Stimulated activated CD4-positive, alpha-beta T cell treated with anti-CD3 and anti-CD28 coated beads, Interleukin-12 subunit alpha, Interleukin-12 subunit beta, amount 100 ng/mL, for 4 hours (primary cell): Measurements from ENCODE around the gene CPM.
A peak's percentile ranks its signal among the peaks of the same experiment; 100 is the strongest.

Experiments used
- DNase-seq: peaks from one replicate; pipeline ENCODE4 v3.0.0-alpha.2; 2020

The CPM gene

DNA sequence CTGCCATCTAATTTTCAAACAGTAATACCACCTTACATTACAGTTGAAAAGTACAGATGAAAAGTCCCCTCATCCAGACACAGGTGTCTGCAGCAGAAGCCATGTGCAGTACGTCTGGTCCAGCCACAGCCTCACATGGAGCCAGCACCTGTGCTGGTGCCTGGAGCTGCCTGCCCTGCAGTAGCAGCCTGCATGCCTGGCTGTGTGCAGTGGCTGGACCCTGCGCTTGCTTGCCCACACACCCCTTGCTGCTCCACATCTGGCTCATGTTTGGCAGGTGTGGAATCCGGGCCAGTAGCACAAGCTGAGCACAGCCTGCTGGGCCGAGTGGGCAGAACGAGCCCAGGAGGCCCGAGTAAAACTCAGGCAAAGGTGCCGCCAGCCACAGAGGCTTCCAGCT lies 21.8 kb upstream of the CPM start:
- no peak for DNase-seq

- DNase-seq, result no peak
Measured at GRCh38 chr12:68953536-68953935, 20.6 kb upstream of the CPM start.

- no peak for DNase-seq
Measured at GRCh38 chr12:68951652-68952051, 18.7 kb upstream of the CPM start.

DNA sequence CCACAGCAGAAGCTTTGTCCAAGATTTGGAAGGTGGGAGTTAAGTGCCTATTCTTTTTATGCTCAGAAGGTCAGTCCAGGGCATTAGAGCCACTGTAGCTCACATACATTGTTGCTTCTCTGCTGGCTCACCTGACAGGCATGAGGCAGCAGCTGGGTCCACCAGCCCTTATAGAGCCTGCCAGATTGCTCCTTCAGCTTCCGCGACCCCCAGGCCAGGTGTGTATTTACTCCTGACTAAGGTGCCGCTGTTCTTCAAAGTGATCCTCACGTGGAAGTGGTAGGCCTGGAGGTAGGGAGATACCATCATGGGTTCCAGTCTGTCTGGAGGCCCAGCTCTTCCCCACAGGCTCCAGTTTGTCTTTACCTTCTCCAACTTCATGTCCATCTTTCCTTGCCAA lies 17.5 kb upstream of the CPM start:
- no peak for DNase-seq

GRCh38 chr12:68945255-68945654 lies 12.3 kb upstream of the CPM start:
- no peak for DNase-seq

DNA sequence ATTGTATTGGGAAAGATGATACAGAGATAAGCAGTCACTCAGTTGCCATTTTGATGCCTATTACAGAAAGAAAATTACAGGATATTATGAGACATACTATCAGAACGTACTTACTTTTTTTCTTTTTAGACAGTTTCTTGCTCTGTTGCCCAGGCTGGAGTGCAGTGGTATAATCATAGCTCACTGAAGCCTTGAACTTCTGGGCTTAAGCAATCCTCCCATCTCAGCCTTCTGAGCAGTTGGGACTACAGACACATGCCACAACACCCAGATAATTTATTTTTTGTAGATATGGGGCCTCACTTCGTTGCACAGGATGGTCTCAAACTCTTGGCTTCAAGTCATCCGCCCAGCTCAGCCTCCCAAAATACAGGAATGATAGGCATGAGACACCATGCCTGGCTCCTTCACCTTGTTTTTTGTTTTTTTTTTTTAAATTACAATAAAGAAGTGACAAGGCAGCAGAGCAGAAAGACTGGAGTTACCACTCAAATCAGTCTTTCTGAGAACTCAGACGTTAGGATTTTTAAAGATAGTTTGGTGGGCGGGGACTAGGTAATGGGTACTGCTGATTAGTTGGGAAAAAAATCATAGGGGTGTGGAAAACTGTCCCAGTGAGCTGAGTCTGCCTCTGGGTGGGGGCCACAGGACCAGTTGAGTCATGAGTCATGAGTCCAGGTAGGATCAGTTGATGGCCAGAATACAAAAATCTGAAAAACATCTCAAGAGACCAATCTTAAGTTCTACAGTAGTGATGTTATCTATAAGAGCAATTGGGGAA lies 11.5 kb upstream of the CPM start:
- DNase-seq, result no peak

- DNase-seq, result no peak
Measured at GRCh38 chr12:68943848-68944247, 10.9 kb upstream of the CPM start.

- DNase-seq, result no peak
Measured at GRCh38 chr12:68940731-68941130, 7.8 kb upstream of the CPM start.

GRCh38 chr12:68939505-68939904 lies 6.5 kb upstream of the CPM start:
- no peak for DNase-seq

GRCh38 chr12:68934392-68934791 lies 1.4 kb upstream of the CPM start:
- DNase-seq, result no peak

GRCh38 chr12:68932128-68932960 lies 627 bp downstream of the CPM start:
- DNase-seq, result peak; percentile 15

GRCh38 chr12:68930178-68930577 lies 2.8 kb downstream of the CPM start:
- no peak for DNase-seq

- no peak for DNase-seq
Measured at GRCh38 chr12:68924546-68924945, 8.4 kb downstream of the CPM start.

GRCh38 chr12:68919581-68920239 lies 13.3 kb downstream of the CPM start:
- peak; percentile 11 for DNase-seq

DNA sequence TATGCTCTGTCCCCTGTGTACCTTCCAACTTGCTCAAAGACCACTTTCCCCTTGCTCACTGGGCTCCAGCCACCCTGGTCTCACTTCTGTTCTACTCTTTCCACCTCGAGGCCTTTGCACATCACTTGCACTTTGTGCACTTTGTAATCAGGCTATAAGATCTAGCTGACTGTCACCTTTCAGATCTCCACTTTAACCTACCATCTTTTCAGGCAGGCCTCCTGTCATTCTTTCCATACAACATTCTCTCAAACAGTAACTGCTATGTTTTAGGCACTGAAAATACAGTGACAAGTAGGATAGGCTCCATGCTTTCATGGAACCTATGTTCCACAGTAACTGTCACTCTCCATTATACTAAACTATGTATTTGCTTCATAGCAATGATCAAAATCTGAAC lies 14.0 kb downstream of the CPM start:
- DNase-seq, result no peak

DNA sequence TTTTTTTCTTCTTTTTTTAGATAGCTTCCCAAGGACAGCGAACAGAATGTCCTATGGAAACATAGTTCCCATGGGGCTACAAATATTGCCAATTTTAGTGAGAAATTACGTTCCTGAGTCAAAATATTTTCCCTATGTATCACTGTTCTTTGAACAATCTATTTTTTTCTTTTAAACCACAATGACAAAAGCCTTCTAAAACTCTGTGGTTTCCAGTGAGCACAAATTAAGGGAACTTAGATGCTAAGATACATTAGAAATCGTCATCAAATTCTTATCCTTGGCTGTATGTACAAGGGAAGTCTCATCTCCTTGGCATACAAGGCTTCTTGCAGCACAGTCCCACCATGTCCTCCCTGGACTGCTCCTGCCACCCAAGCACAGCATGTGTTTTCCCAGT lies 17.9 kb downstream of the CPM start:
- DNase-seq, result no peak

DNA sequence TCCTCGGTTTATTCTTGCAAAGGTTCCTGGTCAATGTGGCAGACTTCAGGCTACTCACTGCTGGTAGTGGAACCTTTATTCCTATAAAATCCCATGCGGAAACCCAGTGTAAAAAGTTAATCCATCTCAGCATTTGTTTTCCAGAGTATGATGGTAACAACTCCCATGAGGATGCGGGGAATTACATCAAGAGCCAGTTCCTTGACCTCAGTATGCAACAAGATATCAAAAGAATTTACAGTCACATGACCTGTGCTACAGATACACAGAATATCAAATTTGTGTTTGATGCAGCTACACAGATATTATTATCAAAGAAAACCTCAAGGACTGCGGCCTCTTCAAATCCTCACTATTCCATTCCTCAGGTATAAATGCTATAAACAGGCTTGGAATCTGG lies 19.3 kb downstream of the CPM start:
- no peak for DNase-seq

- DNase-seq, result no peak
Measured at GRCh38 chr12:68912916-68913315, 20.1 kb downstream of the CPM start.

- no peak for DNase-seq
Measured at GRCh38 chr12:68911197-68911718, 21.7 kb downstream of the CPM start.

GRCh38 chr12:68910128-68910527 lies 22.8 kb downstream of the CPM start:
- no peak for DNase-seq

DNA sequence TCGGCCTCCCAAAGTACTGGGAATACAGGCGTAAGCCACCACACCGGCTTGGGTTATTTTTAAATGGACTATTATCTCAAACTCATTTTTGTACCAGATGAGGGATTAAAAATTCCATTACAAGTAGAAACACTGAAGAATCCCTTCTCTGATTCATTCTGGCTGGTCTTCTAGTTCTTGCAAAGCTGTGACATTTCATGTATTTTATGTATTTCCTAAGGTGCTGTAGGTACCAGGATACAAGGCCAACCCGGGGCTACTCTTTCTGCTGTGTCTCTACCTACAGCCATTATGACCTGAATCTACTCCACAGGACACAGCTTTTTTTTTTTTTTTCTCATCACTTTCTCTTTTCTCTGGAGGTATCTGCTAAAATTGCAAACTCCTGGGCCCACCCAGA lies 24.9 kb downstream of the CPM start:
- no peak for DNase-seq

GRCh38 chr12:68905733-68906132 lies 27.2 kb downstream of the CPM start:
- no peak for DNase-seq

GRCh38 chr12:68904351-68904962 lies 28.5 kb downstream of the CPM start:
- DNase-seq, result no peak
